ENCODE data around the gene RHBDD1. TPM values are rescaled to one million over a fixed set of nuclear protein-coding genes. Genes with fewer than 3 reads are reported as not detected.

The RHBDD1 gene
- total and polyA plus RNA-seq, 2 donors (not counting 1 experiment from before 2014, with no cell fraction given): 21.2 to 128 TPM

- peak overlapping the region; percentile 57 for H3K27ac Mint-ChIP-seq
- Histone ChIP-seq H3K4me1 (ENCODE audit: control insufficient read depth in 2 of 2, insufficient read depth in 2 of 2, low read length in 2 of 2) (peaks cover 36 to 42% of the 10 kb centered on the region in 2 donors), H2AFZ (ENCODE audit: insufficient read depth, low read depth, low read length, poor library complexity, severe bottlenecking) (no peak overlapping the region), H3K27me3 (replicated peaks in 1 of 4; ENCODE audit: control extremely low read depth in 1 of 4, control insufficient read depth in 3 of 4, insufficient read depth in 4 of 4, low read length in 3 of 4) (no peaks in the 10 kb centered on the region), H4K20me1 (ENCODE audit: control insufficient read depth, insufficient read depth, low read length, poor library complexity, severe bottlenecking) (no peaks in the 10 kb centered on the region), H3K4me3 (ENCODE audit: control extremely low read depth in 1 of 5, extremely low read depth in 1 of 5, insufficient read depth in 1 of 5, low read depth in 2 of 5, low read length in 4 of 5) (no peak overlapping the region), H3K27ac (ENCODE audit: low read length in 2 of 2) (no peak overlapping the region), H3K36me3 (replicated peaks in 1 of 2; ENCODE audit: control extremely low read depth in 1 of 2, control insufficient read depth in 1 of 2, extremely low read depth in 1 of 2, insufficient read depth in 2 of 2, low read length in 1 of 2) (peaks cover 11 to 30% of the 10 kb centered on the region in 2 experiments), H3K4me2 (replicated peaks; ENCODE audit: low read depth, low read length, poor library complexity, severe bottlenecking) (no peak overlapping the region), H3K79me2 (ENCODE audit: control insufficient read depth, insufficient read depth, low read length) (peaks cover 42% of the 10 kb centered on the region), H3K9me3 (ENCODE audit: control extremely low read depth in 1 of 3, control insufficient read depth in 2 of 3, insufficient read depth in 1 of 3, low read length in 2 of 3) (peaks cover 0 to 1% (median 0%) of the 10 kb centered on the region in 3 donors), H3K9ac (ENCODE audit: low read length) (no peak overlapping the region)
- intact Hi-C loops (cut with micrococcal nuclease): no loop called here
- no peak for DNase-seq
- no peak for ATAC-seq (ENCODE audit: low read depth)
- H3K4me3 Mint-ChIP-seq: no peak overlapping the region
- no peaks in the 10 kb centered on the region for H3K9me3 Mint-ChIP-seq (ENCODE audit: insufficient read depth)
- POLR2A ChIA-PET: no interaction called here
- no peaks in the 10 kb centered on the region for H3K27me3 Mint-ChIP-seq
- TF ChIP-seq EZH2 (IDR thresholded peaks at IDR 0.05; ENCODE audit: borderline replicate concordance, insufficient read depth, low read depth, low read length, poor library complexity, severe bottlenecking) (no peak), CTCF (IDR thresholded peaks at IDR 0.05) (no peak)
- CTCF ChIA-PET: interaction anchor here (1.3 to 2.4 kb wide), 2 partner anchors 111 to 114 kb away, joined by 4 to 6 read pairs; partner anchors contain the start of gene IRS1
- H3K4me1 Mint-ChIP-seq: peaks cover 71% of the 10 kb centered on the region
Observed at GRCh38 chr2:226913641-226914040, 77.8 kb downstream of the RHBDD1 start.

- no peaks in the 10 kb centered on the region for H4K20me1 ChIP-seq (ENCODE audit: control insufficient read depth, insufficient read depth, low read length, poor library complexity, severe bottlenecking)
- intact Hi-C loops (cut with micrococcal nuclease): no loop called here
- TF ChIP-seq CTCF (IDR thresholded peaks at IDR 0.05) (no peak), EZH2 (IDR thresholded peaks at IDR 0.05; ENCODE audit: borderline replicate concordance, insufficient read depth, low read depth, low read length, poor library complexity, severe bottlenecking) (no peak)
- no peak overlapping the region for H3K4me3 ChIP-seq (ENCODE audit: control extremely low read depth in 1 of 5, extremely low read depth in 1 of 5, insufficient read depth in 1 of 5, low read depth in 2 of 5, low read length in 4 of 5)
- H3K9ac ChIP-seq (ENCODE audit: low read length): no peak overlapping the region
- ChIA-PET POLR2A (no interaction called here), CTCF (interaction anchor here (0.8 to 1.1 kb wide), 4 partner anchors 19 to 117 kb away, joined by 3 read pairs; no protein-coding TSS in a partner anchor)
- H3K36me3 ChIP-seq (replicated peaks in 1 of 2; ENCODE audit: control extremely low read depth in 1 of 2, control insufficient read depth in 1 of 2, extremely low read depth in 1 of 2, insufficient read depth in 2 of 2, low read length in 1 of 2): peaks cover 11 to 31% of the 10 kb centered on the region in 2 experiments
- peaks cover 0 to 2% (median 0%) of the 10 kb centered on the region in 3 donors for H3K9me3 ChIP-seq (ENCODE audit: control extremely low read depth in 1 of 3, control insufficient read depth in 2 of 3, insufficient read depth in 1 of 3, low read length in 2 of 3)
- peaks cover 2% of the 10 kb centered on the region for H3K9me3 Mint-ChIP-seq (ENCODE audit: insufficient read depth)
- H3K4me1 Mint-ChIP-seq: peaks cover 64% of the 10 kb centered on the region
- H3K27ac Mint-ChIP-seq: peak overlapping the region; percentile 82
- H3K27me3 Mint-ChIP-seq: no peaks in the 10 kb centered on the region
- H3K4me2 ChIP-seq (replicated peaks; ENCODE audit: low read depth, low read length, poor library complexity, severe bottlenecking): no peak overlapping the region
- H2AFZ ChIP-seq (ENCODE audit: insufficient read depth, low read depth, low read length, poor library complexity, severe bottlenecking): no peak overlapping the region
- ATAC-seq (ENCODE audit: low read depth) (no peak), DNase-seq (no peak)
- peak overlapping the region; percentile 37 to 68 for H3K27ac ChIP-seq (ENCODE audit: low read length in 2 of 2)
- no peaks in the 10 kb centered on the region for H3K27me3 ChIP-seq (replicated peaks in 1 of 4; ENCODE audit: control extremely low read depth in 1 of 4, control insufficient read depth in 3 of 4, insufficient read depth in 4 of 4, low read length in 3 of 4)
- WGBS (ENCODE audit: insufficient coverage): 96% methylated on average over 4 of the region's 6 CpGs
- peaks cover 14 to 19% of the 10 kb centered on the region in 2 donors for H3K4me1 ChIP-seq (ENCODE audit: control insufficient read depth in 2 of 2, insufficient read depth in 2 of 2, low read length in 2 of 2)
- peaks cover 55% of the 10 kb centered on the region for H3K79me2 ChIP-seq (ENCODE audit: control insufficient read depth, insufficient read depth, low read length)
- no peak overlapping the region for H3K4me3 Mint-ChIP-seq
Observed at GRCh38 chr2:226915846-226916360, 80.0 kb downstream of the RHBDD1 start.
